H9 (cell line): ENCODE data around the gene MSN. TPM values are rescaled to one million over a fixed set of nuclear protein-coding genes. Genes with fewer than 3 reads are reported as not detected.

Source experiments
- DNase-seq: peaks from one replicate; pipeline ENCODE4 v3.0.0-alpha.2; 2017
- H2AFZ ChIP-seq: one replicate; pipeline ENCODE4 v1.6.1; 2013; ENCODE audit warnings: mild to moderate bottlenecking, low read length, control low read depth, moderate library complexity
- H2AK5ac ChIP-seq: 2 replicates; pipeline ENCODE4 v1.6.1; 2013; ENCODE audit warnings: low read length, control low read depth, mixed read lengths; ENCODE audit not compliant: insufficient read length
- H2BK120ac ChIP-seq: one replicate; pipeline ENCODE4 v1.6.1; 2013; ENCODE audit warnings: low read depth, mild to moderate bottlenecking, low read length, control low read depth, inconsistent platforms; ENCODE audit not compliant: poor library complexity, severe bottlenecking
- H2BK12ac ChIP-seq: 2 replicates; pipeline ENCODE4 v1.6.1; 2013; ENCODE audit warnings: low read length, control low read depth, mixed read lengths, low read depth; ENCODE audit not compliant: insufficient read length
- H2BK15ac ChIP-seq: 2 replicates; pipeline ENCODE4 v1.6.1; 2013; ENCODE audit warnings: low read depth, low read length, control low read depth
- H2BK20ac ChIP-seq: one replicate; pipeline ENCODE4 v1.6.1; 2013; ENCODE audit warnings: low read depth, mild to moderate bottlenecking, low read length, control low read depth, inconsistent platforms; ENCODE audit not compliant: poor library complexity, severe bottlenecking
- H2BK5ac ChIP-seq: 2 replicates; pipeline ENCODE4 v1.6.1; 2013; ENCODE audit warnings: low read length, control low read depth, mixed read lengths; ENCODE audit not compliant: insufficient read length
- H3K14ac ChIP-seq: 2 replicates; pipeline ENCODE4 v1.6.1; 2013; ENCODE audit warnings: low read length, control low read depth; ENCODE audit not compliant: insufficient read depth
- H3K18ac ChIP-seq: 2 replicates; pipeline ENCODE4 v1.6.1; 2013; ENCODE audit warnings: low read depth, mild to moderate bottlenecking, mixed read lengths, low read length, control low read depth; ENCODE audit not compliant: insufficient read length
- H3K23ac ChIP-seq: 2 replicates; pipeline ENCODE4 v1.6.1; 2013; ENCODE audit warnings: low read length, control low read depth, mixed read lengths, low read depth; ENCODE audit not compliant: insufficient read length
- H3K23me2 ChIP-seq: 2 replicates; pipeline ENCODE4 v1.6.1; 2013; ENCODE audit warnings: low read depth, mild to moderate bottlenecking, mixed read lengths, low read length, control low read depth; ENCODE audit not compliant: insufficient read length, poor library complexity, severe bottlenecking
- H3K27ac ChIP-seq: 2 replicates; pipeline ENCODE4 v1.5.1; 2013; ENCODE audit warnings: low read length, control low read depth, mixed read lengths, low read depth; ENCODE audit not compliant: insufficient read length
- H3K27me3 ChIP-seq: 2 replicates; pipeline ENCODE4 v1.6.1; 2013; ENCODE audit warnings: low read length, control low read depth, inconsistent platforms; ENCODE audit not compliant: insufficient read depth
- H3K4ac ChIP-seq: 2 replicates; pipeline ENCODE4 v1.6.1; 2013; ENCODE audit warnings: low read depth, mild to moderate bottlenecking, control low read depth, inconsistent platforms, low read length, moderate library complexity
- H3K4me1 ChIP-seq: 2 replicates; pipeline ENCODE4 v1.6.1; 2013; ENCODE audit warnings: low read length, control low read depth, inconsistent platforms; ENCODE audit not compliant: insufficient read depth
- H3K4me2 ChIP-seq: 2 replicates; pipeline ENCODE4 v1.6.1; 2013; ENCODE audit warnings: low read length, control low read depth, mixed read lengths; ENCODE audit not compliant: insufficient read length, insufficient read depth
- H3K56ac ChIP-seq: 2 replicates; pipeline ENCODE4 v1.6.1; 2013; ENCODE audit warnings: low read depth, mild to moderate bottlenecking, mixed read lengths, low read length, control low read depth; ENCODE audit not compliant: insufficient read length
- H3K79me1 ChIP-seq: 2 replicates; pipeline ENCODE4 v1.6.1; 2013; ENCODE audit warnings: low read depth, mild to moderate bottlenecking, moderate library complexity, low read length, control low read depth, inconsistent platforms; ENCODE audit not compliant: insufficient read depth, poor library complexity, severe bottlenecking
- H3K79me2 ChIP-seq: 2 replicates; pipeline ENCODE4 v1.6.1; 2013; ENCODE audit warnings: low read length, control low read depth, inconsistent platforms; ENCODE audit not compliant: insufficient read depth
- H3K9ac ChIP-seq: 2 replicates; pipeline ENCODE4 v1.6.1; 2013; ENCODE audit warnings: low read length, control low read depth, mixed read lengths; ENCODE audit not compliant: insufficient read length; ENCODE audit errors: extremely low read depth
- H3K9me3 ChIP-seq: one replicate; pipeline ENCODE4 v1.6.1; 2013; ENCODE audit warnings: low read depth, low read length, inconsistent platforms; ENCODE audit not compliant: control insufficient read depth
- H3T11ph ChIP-seq: one replicate; pipeline ENCODE4 v1.6.1; 2013; ENCODE audit warnings: mild to moderate bottlenecking, low read length, control low read depth, inconsistent platforms
- H4K20me1 ChIP-seq: one replicate; pipeline ENCODE4 v1.6.1; 2013; ENCODE audit not compliant: control insufficient read depth, insufficient read length, insufficient read depth
- H4K5ac ChIP-seq: 2 replicates; pipeline ENCODE4 v1.6.1; 2013; ENCODE audit warnings: low read depth, mild to moderate bottlenecking, mixed read lengths, low read length, control low read depth; ENCODE audit not compliant: insufficient read length
- H4K8ac ChIP-seq: replicated peaks from 2 replicates; pipeline ENCODE4 v1.6.1; 2013; ENCODE audit warnings: low read length, control low read depth, mixed read lengths, low read depth; ENCODE audit not compliant: insufficient read length
- H4K91ac ChIP-seq: 2 replicates; pipeline ENCODE4 v1.6.1; 2013; ENCODE audit warnings: low read depth, mild to moderate bottlenecking, moderate library complexity, mixed read lengths, low read length, control low read depth; ENCODE audit not compliant: insufficient read length
- H3K27ac Mint-ChIP-seq, 3 experiments: 2 replicates in 2 of 3; 3 replicates in 1 of 3; pipeline ENCODE4 v1.8.0; 2020 to 2021; ENCODE audit warnings: mixed read lengths in 3 of 3, mild to moderate bottlenecking in 1 of 3, moderate library complexity in 1 of 3
- H3K27me3 Mint-ChIP-seq: 2 replicates; pipeline ENCODE4 v1.8.0; 2021; ENCODE audit warnings: low read depth, mild to moderate bottlenecking, moderate library complexity, mixed read lengths
- H3K36me3 Mint-ChIP-seq, 3 experiments: 2 replicates in 2 of 3; 3 replicates in 1 of 3; pipeline ENCODE4 v1.8.0; 2020 to 2021; ENCODE audit warnings: low read depth in 3 of 3, mixed read lengths in 3 of 3; ENCODE audit not compliant: insufficient read depth in 1 of 3
- H3K4me1 Mint-ChIP-seq, 2 experiments: 2 replicates each; pipeline ENCODE4 v1.8.0; 2020; ENCODE audit warnings: mixed read lengths in 2 of 2
- H3K4me3 Mint-ChIP-seq, 2 experiments: 2 replicates in 1 of 2; 3 replicates in 1 of 2; pipeline ENCODE4 v1.8.0; 2020 to 2021; ENCODE audit warnings: mild to moderate bottlenecking in 2 of 2, mixed read lengths in 2 of 2, moderate library complexity in 1 of 2
- H3K9me3 Mint-ChIP-seq, 2 experiments: 2 replicates in 1 of 2; 3 replicates in 1 of 2; pipeline ENCODE4 v1.8.0; 2020; ENCODE audit warnings: mild to moderate bottlenecking in 2 of 2, mixed read lengths in 2 of 2, moderate library complexity in 1 of 2
- WGBS: extraction: QIAGEN DNeasy Blood & Tissue Kit; methylation state at CpG from one replicate; pipeline ENCODE4 v1.1.7; 2013; ENCODE audit warnings: missing lambda C conversion rate, low lambda C conversion rate, mixed read lengths; ENCODE audit not compliant: insufficient read length; ENCODE audit errors: extremely low coverage; 5-methylcytosine and 5-hydroxymethylcytosine counted together
- total RNA-seq: library from RNA; stranded (reverse); gene quantifications from 2 replicates; pipeline ENCODE4 v1.2.1, GENCODE V29; 2021
- TF ChIP-seq, protein P1 (sequence below): fragments of 200-600 bp; sonication (generic); conservative IDR thresholded peaks from 3 replicates; pipeline ENCODE4 v1.8.0; 2021; ENCODE audit warnings: antibody characterized with exemption, mild to moderate bottlenecking

Gene MSN
- total RNA-seq, 1 experiment from 2014 or later = 126 TPM

DNA sequence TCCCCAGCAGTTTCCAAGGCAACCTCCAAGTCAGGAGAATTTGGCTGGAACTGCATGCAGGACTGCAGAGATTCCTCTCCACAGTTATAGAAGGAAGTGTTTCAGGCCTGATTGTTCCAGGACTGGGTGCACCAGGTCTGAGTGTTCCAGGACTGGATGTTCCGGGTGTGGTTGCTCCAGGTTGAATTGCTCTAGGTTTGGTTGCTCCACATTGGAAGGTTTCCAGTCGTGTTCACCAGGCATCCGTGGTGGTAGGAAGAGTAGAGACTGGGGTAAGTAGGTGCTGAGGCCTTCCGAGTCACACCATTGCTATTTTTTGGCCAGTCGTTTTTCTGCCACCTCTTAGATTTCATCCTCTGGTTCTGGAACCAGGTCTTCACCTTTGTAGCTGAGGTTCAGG lies 105.4 kb downstream of the MSN start:
- H3K4me2 ChIP-seq = no peak overlapping the region
- no peaks in the 10 kb centered on the region for H3K79me2 ChIP-seq
- no peak overlapping the region for H2BK12ac ChIP-seq
- TF ChIP-seq, protein P1, sequence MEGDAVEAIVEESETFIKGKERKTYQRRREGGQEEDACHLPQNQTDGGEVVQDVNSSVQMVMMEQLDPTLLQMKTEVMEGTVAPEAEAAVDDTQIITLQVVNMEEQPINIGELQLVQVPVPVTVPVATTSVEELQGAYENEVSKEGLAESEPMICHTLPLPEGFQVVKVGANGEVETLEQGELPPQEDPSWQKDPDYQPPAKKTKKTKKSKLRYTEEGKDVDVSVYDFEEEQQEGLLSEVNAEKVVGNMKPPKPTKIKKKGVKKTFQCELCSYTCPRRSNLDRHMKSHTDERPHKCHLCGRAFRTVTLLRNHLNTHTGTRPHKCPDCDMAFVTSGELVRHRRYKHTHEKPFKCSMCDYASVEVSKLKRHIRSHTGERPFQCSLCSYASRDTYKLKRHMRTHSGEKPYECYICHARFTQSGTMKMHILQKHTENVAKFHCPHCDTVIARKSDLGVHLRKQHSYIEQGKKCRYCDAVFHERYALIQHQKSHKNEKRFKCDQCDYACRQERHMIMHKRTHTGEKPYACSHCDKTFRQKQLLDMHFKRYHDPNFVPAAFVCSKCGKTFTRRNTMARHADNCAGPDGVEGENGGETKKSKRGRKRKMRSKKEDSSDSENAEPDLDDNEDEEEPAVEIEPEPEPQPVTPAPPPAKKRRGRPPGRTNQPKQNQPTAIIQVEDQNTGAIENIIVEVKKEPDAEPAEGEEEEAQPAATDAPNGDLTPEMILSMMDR = no peak
- no peaks in the 10 kb centered on the region for H3K4me1 ChIP-seq
- H3K27me3 Mint-ChIP-seq = no peaks in the 10 kb centered on the region
- no peak overlapping the region for H3K56ac ChIP-seq
- peaks cover 57 to 64% of the 10 kb centered on the region in 2 experiments for H3K9me3 Mint-ChIP-seq
- no peak overlapping the region for H4K5ac ChIP-seq
- no peak overlapping the region for H4K8ac ChIP-seq
- no peak overlapping the region for H3K23ac ChIP-seq
- no peak overlapping the region for H3K18ac ChIP-seq
- H4K91ac ChIP-seq = no peak overlapping the region
- H3K27ac ChIP-seq = no peak overlapping the region
- H3K27ac Mint-ChIP-seq = no peak overlapping the region
- no CpG with 5 or more reads among the region's 5 CpGs for WGBS
- H2BK120ac ChIP-seq = no peak overlapping the region
- no peaks in the 10 kb centered on the region for H3K4me1 Mint-ChIP-seq
- no peak overlapping the region for H2BK5ac ChIP-seq
- no peaks in the 10 kb centered on the region for H3K23me2 ChIP-seq
- peaks cover 0 to under 1% (median 0%) of the 10 kb centered on the region in 3 experiments; a peak in 1 of 7 replicates for H3K36me3 Mint-ChIP-seq
- H2BK20ac ChIP-seq = no peak overlapping the region
- H2BK15ac ChIP-seq = no peak overlapping the region
- no peak overlapping the region for H2AFZ ChIP-seq
- H3K27me3 ChIP-seq = no peaks in the 10 kb centered on the region
- H3K4me3 Mint-ChIP-seq = no peak overlapping the region
- no peak overlapping the region for H3K4ac ChIP-seq
- no peak for DNase-seq
- H2AK5ac ChIP-seq = no peak overlapping the region
- H4K20me1 ChIP-seq = no peaks in the 10 kb centered on the region
- H3K9me3 ChIP-seq = no peaks in the 10 kb centered on the region
- no peak overlapping the region for H3T11ph ChIP-seq
- no peak overlapping the region for H3K9ac ChIP-seq
- H3K14ac ChIP-seq = no peak overlapping the region
- H3K79me1 ChIP-seq = no peaks in the 10 kb centered on the region
